Parathyroid adenoma (tissue), 2 donors: ENCODE results near the gene SPX.
A peak's percentile ranks its signal among the peaks of the same experiment; 100 is the strongest.

ENCODE experiments used
- H2AFZ ChIP-seq: fragments of 300-600 bp; sonication (generic); one replicate; pipeline ENCODE4 v1.7.0; 2017; ENCODE audit warnings: antibody characterized with exemption, mild to moderate bottlenecking
- H3K27ac ChIP-seq: fragments of 300-600 bp; sonication (generic); one replicate; pipeline ENCODE4 v1.7.0; 2017
- H3K27me3 ChIP-seq: fragments of 300-600 bp; sonication (generic); one replicate; pipeline ENCODE4 v1.7.0; 2017; ENCODE audit warnings: low read length; ENCODE audit not compliant: control insufficient read depth, insufficient read depth
- H3K36me3 ChIP-seq: fragments of 300-600 bp; sonication (generic); one replicate; pipeline ENCODE4 v1.7.0; 2017; ENCODE audit warnings: low read length; ENCODE audit not compliant: control insufficient read depth, insufficient read depth
- H3K4me1 ChIP-seq: fragments of 300-600 bp; sonication (generic); one replicate; pipeline ENCODE4 v1.7.0; 2017; ENCODE audit warnings: control low read depth
- H3K4me2 ChIP-seq: fragments of 300-600 bp; sonication (generic); one replicate; pipeline ENCODE4 v1.7.0; 2017; ENCODE audit warnings: low read length
- H3K4me3 ChIP-seq: fragments of 300-600 bp; sonication (generic); one replicate; pipeline ENCODE4 v1.7.0; 2017; ENCODE audit warnings: low read depth, low read length
- H3K79me2 ChIP-seq: fragments of 300-600 bp; sonication (generic); one replicate; pipeline ENCODE4 v1.7.0; 2017; ENCODE audit warnings: control low read depth
- H3K9ac ChIP-seq: fragments of 300-600 bp; sonication (generic); one replicate; pipeline ENCODE4 v1.7.0; 2017; ENCODE audit warnings: mild to moderate bottlenecking
- H3K9me3 ChIP-seq: fragments of 300-600 bp; sonication (generic); one replicate; pipeline ENCODE4 v1.7.0; 2017; ENCODE audit warnings: low read length; ENCODE audit not compliant: control insufficient read depth
- CTCF ChIP-seq: fragments of 300-600 bp; sonication (generic); IDR thresholded peaks from one replicate; pipeline ENCODE4 v1.7.0; 2017; ENCODE audit warnings: antibody characterized with exemption, mild to moderate bottlenecking
- donor health status: primary hyperparathyroidism.

The SPX gene

DNA sequence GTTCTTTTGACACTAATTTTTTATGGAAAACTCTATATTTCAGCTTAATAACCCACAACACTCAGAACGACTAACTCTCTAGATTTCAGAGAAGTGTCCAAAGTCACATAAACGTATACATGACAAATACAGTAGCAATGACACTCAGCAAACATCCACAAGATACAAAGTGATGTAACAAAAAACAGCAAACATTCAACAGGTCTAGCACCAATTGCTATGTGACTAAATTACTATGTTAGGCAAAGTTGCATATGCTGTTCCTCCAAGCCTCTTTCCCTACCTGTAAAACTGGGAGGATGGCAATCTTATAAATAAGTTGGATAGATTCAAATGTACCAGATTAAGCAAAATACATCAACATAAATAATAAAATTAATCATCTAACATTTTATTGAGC is 26.3 kb upstream of the SPX start:
- H3K4me2 ChIP-seq = no peak overlapping the region
- no peak overlapping the region for H3K9ac ChIP-seq
- H3K9me3 ChIP-seq = no peaks in the 10 kb centered on the region
- H3K4me3 ChIP-seq = no peak overlapping the region
- H3K27ac ChIP-seq = no peak overlapping the region
- H3K27me3 ChIP-seq = no peaks in the 10 kb centered on the region
- H3K4me1 ChIP-seq = peaks cover 4% of the 10 kb centered on the region
- no peaks in the 10 kb centered on the region for H3K36me3 ChIP-seq
- no peak overlapping the region for H2AFZ ChIP-seq
- peaks cover 38% of the 10 kb centered on the region for H3K79me2 ChIP-seq
- TF ChIP-seq CTCF = no peak

DNA sequence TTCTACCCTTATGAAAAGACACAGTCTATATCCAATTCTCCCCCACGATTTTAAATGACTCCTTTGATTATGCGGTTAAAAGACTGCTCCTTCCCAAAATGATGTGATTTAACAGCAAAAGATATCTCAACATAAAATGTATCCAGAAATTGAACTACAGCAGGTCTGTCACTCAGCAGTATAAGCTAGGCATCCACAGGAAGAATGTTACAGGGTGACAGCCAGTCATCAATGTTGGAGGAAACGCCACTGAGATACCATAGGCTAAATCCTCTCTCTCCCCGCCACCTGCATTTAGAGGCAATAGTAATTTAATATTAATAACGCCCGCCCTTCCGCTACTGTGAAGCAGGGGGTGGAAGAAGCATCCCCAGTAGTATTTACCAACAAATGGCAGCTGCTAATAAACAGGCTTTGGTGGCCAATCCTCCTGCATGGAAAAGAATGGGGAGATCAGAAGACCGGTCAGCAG is 25.3 kb upstream of the SPX start:
- Histone ChIP-seq H2AFZ (peak overlapping the region; percentile 93), H3K4me1 (peaks cover 4% of the 10 kb centered on the region), H3K9me3 (no peaks in the 10 kb centered on the region), H3K27me3 (no peaks in the 10 kb centered on the region), H3K79me2 (peaks cover 41% of the 10 kb centered on the region), H3K27ac (peak overlapping the region; percentile 73), H3K36me3 (no peaks in the 10 kb centered on the region), H3K4me2 (peak overlapping the region; percentile 76), H3K9ac (peak overlapping the region; percentile 1), H3K4me3 (peak overlapping the region; percentile 97)
- TF ChIP-seq CTCF = no peak

- Histone ChIP-seq H3K27ac (peak within 1 kb of the TSS; percentile 73), H2AFZ (peak within 1 kb of the TSS; percentile 93), H3K79me2 (peaks cover 41% of the 10 kb centered on the region), H3K9me3 (no peaks in the 10 kb centered on the region), H3K36me3 (no peaks in the 10 kb centered on the region), H3K4me3 (peak within 1 kb of the TSS; percentile 97), H3K4me1 (peaks cover 4% of the 10 kb centered on the region), H3K9ac (peak within 1 kb of the TSS; percentile 30), H3K4me2 (peak within 1 kb of the TSS; percentile 80), H3K27me3 (no peaks in the 10 kb centered on the region)
- TF ChIP-seq CTCF = no peak
These were observed 24.6 kb upstream of the SPX start, which contains the start of the genes GOLT1B and RECQL for GRCh38 chr12:21501258-21502163. TSS of gene GOLT1B (plus strand) at chr12:21501789. CDS start at chr12:21501924, 135 bp downstream. TSS of gene RECQL (minus strand) at chr12:21501635. CDS start at chr12:21499570, 2,065 bp downstream.

- Histone ChIP-seq H3K9me3 (no peaks in the 10 kb centered on the region), H3K9ac (peak overlapping the region; percentile 30), H3K79me2 (peaks cover 37% of the 10 kb centered on the region), H3K4me2 (peak overlapping the region; percentile 80), H2AFZ (peak overlapping the region; percentile 93), H3K36me3 (no peaks in the 10 kb centered on the region), H3K4me3 (peak overlapping the region; percentile 97), H3K27me3 (no peaks in the 10 kb centered on the region), H3K4me1 (peaks cover 4% of the 10 kb centered on the region), H3K27ac (peak overlapping the region; percentile 73)
- TF ChIP-seq CTCF = no peak
These were observed 24.0 kb upstream of the SPX start for GRCh38 chr12:21502164-21502496.
